Measurements from ENCODE around the gene CEP72.

Gene CEP72

DNA sequence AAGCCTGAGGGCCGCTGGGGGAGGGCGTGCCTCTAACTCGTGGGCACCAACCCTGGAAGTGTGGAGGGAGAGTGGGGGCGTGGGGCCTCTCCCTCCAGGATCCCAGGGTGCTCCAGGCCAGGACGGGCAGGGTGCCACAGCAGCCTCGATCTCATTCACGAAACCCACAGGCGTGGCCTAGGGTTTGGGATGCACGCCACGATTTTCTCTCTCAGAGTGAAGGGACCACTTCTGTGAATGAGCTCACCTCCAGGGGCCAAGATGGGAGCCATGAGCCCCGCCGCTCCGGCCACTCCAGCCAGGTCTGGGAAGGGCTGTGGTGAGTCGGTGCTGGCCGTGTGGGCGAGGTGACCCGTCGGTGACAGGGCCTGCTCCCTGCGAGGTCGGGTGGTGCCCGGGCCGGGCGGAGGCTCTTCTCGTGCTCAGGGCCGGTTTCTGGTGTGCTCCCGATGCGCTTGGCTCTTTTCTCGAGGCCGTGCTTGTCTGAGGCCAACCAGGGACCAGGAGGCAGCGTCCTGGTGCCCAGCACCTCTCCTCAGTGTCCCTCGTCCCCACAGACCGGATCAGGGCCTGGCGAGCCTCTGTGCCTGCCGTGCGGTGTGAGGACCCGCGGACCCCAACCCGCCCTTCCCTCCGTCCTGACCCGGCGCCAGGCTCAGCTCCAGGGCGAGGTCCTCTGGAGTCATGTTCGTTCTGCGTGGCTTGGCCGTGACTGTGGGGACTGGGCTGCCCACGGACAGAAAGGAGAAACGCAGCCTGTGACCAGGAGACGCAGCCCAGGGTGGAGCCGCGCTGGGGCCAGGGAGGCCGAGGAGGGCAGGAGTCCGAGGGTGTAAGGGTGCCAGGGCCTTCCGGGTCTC lies 50.0 kb downstream of the CEP72 start:
- DNase-seq = no peak

DNA sequence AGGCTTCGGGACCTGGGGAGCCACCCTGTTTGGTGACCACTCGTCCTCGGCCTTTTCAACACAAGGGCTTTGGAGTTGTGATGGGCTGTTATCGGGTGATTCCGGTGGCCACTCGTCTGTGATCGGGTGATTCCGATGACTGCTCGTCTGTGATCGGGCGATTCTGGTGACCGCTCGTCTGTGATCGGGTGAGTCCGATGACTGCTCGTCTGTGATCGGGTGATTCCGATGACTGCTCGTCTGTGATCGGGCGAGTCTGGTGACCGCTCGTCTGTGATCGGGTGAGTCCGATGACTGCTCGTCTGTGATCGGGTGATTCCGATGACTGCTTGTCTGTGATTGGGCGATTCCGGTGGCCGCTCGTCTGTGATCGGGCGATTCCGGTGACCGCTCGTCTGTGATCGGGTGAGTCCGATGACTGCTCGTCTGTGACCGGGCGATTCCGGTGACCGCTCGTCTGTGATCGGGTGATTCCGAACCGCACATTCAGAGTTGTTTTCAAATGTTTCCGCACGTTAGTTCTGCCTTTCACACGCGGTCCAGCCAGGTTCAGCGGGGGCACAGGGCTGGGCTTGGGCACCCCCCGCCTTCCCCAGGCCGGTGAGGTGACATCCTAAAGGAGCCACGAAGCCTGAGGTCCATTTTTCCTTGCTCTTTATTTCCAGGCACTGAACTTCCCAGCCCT lies 50.8 kb downstream of the CEP72 start:
- no peak for DNase-seq

DNA sequence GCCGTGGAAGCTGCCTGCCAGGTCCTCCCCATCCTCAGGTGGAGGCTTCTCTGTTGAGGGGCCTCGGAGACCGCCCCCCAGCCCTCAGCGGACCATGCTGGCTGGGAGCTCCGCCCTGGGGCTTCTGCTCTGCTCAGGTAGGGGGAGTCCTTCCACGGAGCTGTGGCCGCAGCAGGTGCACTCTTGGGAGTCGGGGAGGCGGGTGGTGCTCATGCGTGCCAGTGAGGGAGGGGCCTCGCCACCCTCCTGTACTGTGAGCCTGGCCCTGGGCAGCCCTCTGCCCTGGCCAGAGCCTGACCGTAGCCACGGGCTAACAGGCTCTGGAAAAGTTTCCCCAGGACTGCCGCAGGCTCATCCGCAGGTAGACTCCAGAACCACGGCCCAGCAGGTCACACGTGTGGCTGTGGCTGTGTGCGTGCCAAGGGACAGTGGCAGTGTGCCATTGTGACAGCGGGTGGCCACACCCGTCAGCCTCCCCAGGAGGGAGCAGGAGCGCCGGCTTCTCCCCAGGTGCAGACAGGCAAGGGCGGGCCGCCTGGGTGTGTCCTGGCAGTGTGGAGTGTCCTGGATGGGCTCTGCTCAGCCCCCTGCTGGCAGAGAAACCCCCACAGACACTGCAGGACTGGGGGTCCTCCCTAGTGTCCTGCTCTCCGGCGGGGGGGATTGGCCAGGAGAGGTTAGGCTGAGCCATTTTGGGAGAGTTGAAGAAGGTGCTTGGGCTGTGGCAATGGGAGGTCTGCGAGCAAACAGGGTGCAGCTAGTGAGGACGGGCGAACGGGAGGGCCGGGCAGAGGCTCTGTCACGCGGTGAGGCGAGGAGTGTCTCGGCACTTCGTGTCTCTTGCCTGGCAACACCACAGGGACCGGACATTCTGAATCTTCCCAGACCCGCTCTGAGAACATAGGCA lies 51.5 kb downstream of the CEP72 start:
- DNase-seq = no peak

DNA sequence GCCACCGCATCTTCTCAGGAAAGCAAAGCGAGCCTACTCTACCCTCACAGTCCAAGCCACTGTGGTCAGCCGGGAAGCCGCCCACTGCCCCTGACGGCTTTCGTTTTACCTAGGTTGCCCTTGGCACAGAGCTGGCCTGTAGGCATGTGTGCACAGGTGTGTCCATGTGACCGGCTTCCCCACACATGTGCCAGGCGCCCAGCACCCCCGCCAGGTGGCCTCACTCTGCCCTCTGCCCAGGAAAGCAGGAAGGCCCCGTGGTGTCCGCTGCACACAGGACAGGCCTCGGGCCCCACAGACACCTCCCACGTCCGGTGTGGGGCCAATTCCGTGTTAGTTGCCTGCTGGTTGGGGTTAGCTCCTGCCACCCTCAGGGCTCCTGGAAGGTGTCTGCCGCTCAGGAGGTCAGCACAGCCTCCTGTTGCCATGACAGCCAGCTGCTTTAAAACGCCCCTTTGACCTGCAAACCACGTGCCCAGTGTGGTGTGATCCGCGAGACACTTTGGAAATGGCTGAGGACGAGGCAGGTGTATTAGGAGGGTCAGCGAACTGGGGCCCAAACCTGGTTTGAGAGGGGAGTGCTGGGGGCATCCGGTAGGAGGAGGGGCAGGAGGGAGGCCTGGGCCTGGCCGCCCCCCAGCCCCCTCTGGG lies 52.3 kb downstream of the CEP72 start:
- no peak for DNase-seq

DNA sequence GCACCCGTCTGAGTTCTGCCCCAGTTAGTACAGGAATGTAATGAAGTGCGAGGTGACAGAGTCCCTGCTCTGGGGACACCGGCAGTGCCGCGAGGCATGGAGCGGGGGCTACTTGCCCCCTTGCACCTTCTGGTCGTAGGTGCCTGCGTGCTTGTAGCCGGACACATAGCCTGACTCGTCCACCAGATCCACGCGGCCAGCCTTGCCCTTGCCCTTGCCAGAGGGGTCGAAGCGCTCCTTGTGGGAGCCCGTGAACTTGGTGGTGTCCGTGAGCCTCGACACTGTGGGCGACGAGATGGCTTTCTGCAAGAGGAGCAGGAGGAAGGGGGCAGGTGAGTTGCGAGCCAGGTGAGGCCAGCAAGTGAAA lies 52.8 kb downstream of the CEP72 start:
- no peak for DNase-seq

DNA sequence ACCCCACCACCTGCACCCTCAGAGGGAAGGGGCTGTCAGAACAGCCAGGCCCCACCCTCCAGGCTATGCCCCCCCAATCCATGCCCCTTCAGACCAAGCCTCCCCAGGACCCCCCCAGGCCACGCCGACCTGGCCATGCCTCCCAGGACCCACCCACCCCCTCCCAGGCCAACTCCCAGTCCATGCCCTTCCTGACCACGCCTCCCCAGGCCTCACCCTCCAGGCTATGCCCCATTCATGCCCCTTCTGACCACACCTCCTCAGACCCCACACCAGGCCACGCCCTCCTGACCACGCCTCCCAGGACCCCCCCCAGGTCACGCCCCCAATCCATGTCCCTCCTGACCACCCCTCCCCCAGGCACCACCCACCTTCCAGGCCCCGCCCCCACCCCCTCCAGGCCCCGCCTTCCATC lies 53.4 kb downstream of the CEP72 start:
- no peak for DNase-seq

DNA sequence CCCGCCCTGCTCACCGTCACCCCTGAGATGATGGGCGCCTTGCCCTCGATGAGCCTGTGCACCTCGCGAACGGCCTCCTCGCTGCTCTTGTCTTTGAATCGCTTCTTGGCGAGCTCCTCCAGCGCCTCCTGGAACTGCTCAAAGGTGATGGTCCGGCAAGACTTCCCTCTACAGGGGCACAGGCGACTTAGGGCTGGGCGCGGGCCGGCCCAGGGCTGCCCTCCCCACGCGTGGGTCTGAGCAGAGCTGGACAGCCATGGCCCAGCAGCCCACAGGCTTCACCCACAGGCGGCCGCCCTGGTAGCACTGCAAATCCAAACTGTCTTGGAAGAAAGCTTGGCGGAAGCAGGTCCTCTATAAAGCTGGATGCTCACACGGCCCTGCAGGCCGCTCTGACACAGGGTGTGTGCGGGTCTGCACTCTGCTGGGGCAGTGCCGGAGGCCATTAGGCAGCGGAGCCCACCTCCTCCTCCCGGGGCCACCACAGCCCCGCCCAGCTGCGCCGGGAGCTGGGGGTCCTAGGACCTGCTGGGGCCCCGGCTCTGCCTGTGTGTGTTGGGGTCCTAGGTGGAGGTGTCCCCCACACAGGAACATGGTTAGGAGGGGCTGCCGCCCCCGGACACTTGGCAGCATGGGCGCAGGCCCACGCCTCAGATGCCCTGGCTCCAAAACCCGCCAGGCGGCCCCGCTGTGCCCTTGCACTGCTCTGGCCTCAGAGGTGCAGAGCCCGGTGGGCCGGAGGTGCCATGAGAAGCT lies 54.0 kb downstream of the CEP72 start:
- no peak for DNase-seq

DNA sequence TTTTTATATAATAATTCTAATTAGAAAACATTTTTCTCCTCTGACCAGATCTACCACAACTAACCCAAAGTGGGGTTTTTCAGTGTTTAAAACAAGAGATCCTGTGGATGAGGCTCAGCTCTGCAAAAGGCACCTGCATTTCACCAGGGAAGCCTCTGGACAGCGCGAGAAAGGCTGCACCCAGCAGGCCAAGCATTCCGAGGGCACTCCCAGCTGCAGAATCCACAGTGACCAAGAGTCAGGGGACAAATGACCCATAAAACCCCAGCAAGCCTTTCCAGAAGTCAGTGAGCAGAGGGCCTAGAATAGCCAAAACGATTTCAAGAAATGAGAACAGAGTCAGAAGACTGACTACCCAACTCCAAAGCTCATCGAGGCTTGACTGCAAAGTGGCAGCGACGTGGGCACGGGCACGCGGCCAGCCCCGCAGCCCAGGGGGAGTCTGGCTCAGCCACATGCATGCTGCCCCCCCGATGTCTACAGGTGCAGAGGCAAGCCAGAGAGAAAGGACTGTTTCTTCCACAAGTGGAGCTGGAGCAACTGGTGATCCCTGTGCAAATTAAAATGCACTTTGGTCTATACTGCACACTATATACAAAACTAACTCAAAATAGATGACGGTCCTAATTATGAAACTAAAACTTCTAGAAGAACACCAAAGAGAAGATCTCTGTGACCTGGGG lies 54.8 kb downstream of the CEP72 start:
- DNase-seq = no peak

DNA sequence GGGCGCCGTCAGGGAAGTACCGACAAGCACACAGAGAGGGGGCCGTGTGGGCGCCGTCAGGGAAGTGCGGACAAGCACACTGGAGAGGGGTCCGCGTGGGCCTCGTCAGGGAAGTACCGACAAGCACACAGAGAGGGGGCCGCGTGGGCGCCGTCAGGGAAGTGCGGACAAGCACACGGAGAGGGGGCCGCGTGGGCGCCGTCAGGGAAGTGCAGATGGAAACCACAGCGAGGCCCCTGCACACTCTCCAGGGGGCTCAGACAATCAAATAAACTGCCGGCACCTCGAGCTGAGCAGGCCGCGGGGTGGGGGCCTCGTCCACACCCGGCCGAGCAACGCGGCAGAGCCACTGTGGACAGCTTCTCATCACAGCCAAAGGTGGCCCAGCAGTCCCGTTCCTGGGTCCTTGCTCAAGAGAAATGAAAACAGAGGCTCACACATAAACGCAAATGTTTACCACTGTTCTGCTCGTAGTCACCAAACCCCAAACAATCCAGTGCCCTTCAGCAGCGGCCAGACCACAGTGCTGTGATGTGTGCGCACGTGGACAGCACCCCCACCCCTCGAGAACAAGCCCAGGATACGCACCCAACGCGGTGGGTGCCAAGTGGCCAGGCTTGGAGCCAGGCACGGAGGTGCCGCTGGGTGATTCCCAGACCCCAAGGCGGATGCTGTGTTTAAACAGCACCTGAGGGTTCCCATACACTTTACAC lies 56.3 kb downstream of the CEP72 start:
- DNase-seq = no peak

DNA sequence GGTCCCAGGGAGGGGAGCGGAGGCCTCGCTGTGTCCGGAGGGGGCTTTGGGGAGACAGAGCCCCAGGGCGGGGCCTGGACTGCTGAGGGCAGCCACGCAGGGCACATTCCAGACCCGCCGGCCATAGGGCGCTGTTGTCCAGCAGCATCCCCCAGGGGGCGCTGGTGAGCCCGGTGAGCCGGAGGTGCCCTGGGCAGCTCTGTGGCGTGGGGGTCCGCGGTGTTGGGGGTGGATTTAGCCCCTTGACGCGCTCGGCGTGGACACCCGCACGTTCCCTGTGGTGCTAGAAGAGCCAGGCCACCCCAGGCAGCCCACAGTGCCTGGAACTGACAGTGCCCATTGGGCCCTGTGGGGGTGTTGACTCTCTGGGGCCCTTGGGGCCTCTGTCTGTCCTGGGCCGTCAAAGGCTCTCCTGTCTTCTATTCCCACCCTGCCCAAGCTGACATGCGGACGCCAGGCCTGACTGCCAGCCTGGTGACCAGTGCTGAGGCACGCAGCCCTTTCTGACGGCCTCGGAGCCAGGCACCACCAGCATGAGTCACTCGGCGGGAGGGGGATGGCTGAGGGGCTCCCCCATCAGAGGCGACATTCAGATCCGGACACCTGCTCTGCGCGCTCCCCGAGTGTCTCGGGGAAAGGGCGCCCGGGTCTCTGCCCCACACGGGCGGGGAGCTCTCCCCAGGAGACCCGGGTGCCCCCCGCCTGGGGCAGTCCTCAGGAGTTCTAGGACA lies 57.1 kb downstream of the CEP72 start:
- DNase-seq = no peak

DNA sequence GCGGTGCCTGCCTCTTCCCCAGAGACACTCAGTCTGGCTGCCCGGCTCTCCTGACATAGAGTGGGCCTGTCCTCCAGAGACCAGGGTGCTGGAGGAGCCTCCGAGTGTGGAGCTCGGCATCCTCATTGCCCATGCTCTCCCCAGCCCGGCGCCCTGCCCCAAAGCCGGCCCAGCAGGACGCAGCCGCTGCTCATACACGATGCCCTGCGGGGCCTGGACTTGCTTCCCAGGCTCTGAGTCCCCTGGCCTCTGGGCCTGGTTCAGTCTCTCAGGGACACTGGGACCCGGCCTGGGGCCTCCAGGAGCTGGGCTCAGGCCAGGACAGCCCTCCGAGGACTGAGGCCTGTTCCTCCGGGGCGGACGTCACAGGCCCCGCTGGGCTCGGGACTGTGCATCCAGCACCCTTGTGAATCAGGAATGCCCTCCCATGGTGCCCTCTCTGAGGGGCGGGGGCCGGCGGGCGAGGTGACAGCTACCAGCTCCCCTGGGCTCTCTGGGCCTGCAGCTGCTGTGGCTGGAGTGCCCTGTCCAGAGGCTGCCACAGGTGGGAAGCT lies 57.8 kb downstream of the CEP72 start:
- no peak for DNase-seq

DNA sequence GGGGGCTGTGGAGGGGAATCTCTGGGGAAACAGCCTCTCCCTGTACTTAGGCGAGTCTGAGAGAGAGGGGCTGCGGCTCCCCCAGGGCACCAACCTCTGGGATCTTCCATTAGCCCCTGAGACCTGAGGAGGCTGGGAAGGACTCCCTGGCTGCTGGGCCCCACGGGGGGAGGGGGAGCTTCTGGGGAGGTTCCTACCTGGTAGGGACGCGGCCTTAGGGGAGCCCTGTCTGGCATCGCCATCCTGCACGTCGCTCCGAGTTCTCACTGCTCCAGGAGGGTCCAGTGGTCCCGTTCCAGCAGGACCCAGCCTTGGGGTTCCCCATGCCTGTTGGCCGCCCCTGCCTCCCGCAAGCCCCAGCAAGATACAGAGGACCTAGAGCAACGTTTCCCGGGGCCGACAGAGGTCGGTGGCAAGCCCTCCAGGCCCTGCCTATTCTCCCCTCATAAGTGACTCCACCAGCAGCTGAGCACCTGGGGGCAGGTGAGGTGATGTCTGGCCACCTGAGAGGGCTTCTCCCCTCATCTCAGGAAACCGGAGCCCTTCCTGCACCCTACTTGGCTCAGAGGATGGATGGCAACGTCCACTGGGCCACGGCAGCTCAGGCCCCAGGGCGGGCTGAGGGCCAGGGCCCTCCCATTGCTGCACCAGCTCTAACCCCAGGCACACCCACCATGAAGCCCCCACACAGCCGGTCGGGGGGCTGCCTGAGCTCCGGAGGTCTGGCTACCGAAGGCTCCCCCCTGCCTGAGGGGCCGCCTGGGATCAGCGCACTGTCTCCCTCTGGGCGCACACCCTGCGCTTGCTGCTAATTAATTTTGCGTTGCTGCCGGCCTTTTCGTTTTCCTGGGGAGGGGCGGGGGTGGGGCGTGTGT lies 58.5 kb downstream of the CEP72 start:
- no peak for DNase-seq

DNA sequence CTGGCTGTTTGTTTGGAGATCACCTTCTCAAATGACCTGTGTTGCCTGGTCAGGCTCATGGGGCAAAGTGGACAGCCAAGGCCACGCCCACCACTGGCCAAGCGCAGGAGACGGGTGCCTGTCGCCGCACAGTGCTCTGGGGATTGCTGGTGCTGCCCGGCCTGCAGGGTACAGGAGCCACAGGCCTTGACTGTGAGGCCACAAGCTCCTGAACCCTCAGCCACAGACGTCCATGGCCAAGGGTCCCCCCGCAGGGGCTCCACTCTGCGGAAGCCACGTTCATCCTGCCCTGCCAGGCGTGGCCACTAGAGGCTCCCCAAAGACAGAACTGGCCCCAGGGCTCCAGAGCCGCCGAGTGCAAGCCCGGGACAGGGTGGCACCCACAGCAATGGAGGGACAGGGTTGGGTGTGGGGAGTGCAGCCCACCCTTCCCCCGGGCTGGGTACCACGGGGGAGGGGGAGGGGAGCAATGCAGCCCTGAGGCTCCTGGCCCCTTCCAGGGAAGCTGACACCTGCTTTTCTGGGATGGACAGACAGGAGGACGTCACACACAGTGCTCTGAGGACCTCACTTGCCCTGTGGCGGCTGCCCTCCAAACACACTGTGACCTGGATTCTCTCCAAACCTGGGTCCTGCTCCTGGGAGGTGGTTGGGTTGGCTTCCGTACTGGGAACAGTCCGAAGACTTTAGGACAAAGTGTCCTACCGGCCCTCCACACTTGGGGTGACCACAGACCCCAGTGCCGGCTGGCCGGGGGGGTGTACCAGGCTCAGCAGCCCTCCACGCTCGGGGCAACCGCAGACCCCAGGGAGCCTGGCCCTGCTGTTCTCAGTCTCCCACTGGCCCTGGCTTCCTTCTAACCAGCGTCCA lies 59.6 kb downstream of the CEP72 start:
- DNase-seq = peak; percentile 62

DNA sequence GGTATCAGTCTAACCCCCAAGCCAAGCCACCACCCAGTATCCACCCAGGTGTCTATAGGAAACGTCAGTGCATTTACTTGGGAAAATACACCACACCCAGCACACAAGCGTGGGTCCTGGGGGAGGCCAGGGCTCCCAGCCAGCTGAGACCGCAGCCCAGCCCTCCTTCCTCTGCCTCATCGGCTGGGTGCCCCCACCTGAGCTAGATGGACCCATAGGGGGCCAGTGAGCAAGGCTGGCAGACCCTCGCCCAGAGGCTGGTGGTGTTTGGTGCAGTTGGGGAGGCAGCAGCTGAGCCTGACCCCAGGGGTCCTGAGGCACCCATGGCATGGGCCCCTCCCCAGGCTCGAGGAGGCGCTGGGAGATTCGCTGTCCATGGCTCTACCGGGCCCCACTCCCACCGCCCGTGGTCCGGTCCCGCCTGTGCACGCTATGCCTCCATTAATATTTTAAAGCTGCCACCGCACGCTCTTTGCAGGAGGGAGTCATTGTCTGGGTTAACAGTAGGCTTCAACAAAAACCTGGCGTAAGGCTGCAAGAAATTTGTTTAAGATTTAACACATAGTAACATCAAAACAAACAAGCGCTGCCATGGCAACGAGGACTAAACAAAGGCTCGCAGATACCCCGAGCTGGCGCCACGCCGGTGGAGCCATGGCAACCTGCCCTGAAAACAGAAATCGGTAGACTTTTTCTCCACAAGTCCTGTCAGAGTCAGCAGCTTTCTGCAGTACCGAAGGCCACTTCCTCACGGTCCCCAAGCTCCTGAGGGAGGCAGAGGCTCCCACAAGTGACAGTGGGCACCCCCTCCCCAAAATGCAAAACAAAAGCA lies 60.4 kb downstream of the CEP72 start:
- peak; percentile 64 for DNase-seq

DNA sequence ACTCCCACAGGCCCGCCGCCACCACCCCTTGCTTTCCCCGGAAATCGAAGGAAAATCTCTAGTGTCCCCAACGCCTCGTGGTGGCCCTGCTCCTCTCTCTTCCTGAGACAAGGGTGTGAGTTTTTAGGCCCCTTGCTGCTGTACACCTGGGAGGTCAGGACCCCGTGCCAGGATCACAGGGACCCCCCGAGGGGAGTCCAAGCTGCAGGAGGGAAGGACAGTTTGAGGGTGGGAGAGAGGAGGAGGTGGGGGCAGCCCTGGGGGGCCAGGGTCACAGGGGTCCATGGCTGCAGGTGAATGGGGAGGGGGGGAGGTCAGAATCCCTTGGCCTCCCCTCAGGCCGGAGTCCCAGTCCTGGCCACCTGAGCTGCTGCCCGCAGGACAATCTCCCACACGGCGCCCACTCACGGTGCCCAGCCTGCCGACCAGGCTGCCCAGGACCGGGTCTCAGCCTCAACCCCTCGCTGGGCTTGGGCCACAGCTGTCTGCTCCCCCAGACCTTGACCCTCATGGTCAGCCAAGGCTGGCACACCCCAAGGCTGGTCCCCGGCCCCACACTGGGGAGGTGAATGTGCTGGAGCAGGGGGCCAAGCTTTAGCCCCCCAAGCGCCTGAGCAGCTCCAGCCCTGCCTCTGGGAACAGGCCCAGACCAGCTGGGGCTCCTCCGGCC lies 61.2 kb downstream of the CEP72 start:
- no peak for DNase-seq

Measured in EL (cell line).